Osteoblast (primary cell): ENCODE results near the gene KCTD19. TPM values are rescaled to one million over a fixed set of nuclear protein-coding genes. Genes with fewer than 3 reads are reported as not detected.

ENCODE experiments used
- DNase-seq: peaks from one replicate; pipeline ENCODE4 v3.0.0; 2011; ENCODE audit warnings: low spot score, mixed read lengths; ENCODE audit not compliant: insufficient read length; ENCODE audit errors: missing footprints
- H2AFZ ChIP-seq: 2 replicates; pipeline ENCODE4 v1.6.0; 2011; ENCODE audit warnings: mild to moderate bottlenecking, low read length
- H3K27ac ChIP-seq: 2 replicates; pipeline ENCODE4 v1.5.1; 2011; ENCODE audit warnings: mild to moderate bottlenecking, low read depth, low read length, moderate library complexity
- H3K27me3 ChIP-seq: 2 replicates; pipeline ENCODE4 v1.6.0; 2012; ENCODE audit warnings: mild to moderate bottlenecking, control low read depth, inconsistent platforms, low read length, moderate library complexity; ENCODE audit not compliant: insufficient read depth
- H3K36me3 ChIP-seq: 2 replicates; pipeline ENCODE4 v1.5.1; 2011; ENCODE audit warnings: mild to moderate bottlenecking, low read length, control low read depth, moderate library complexity; ENCODE audit not compliant: insufficient read depth
- H3K4me1 ChIP-seq: 2 replicates; pipeline ENCODE4 v1.5.1; 2011; ENCODE audit warnings: mild to moderate bottlenecking, low read length, control low read depth, moderate library complexity; ENCODE audit not compliant: insufficient read depth
- H3K4me2 ChIP-seq: 2 replicates; pipeline ENCODE4 v1.6.0; 2011; ENCODE audit warnings: mild to moderate bottlenecking, low read length; ENCODE audit not compliant: insufficient read depth
- H3K4me3 ChIP-seq: fragments of 200-600 bp; sonication (generic); 3 replicates; pipeline ENCODE4 v1.5.1; 2012; ENCODE audit warnings: mild to moderate bottlenecking, low read length, inconsistent platforms; ENCODE audit not compliant: insufficient read depth
- H3K79me2 ChIP-seq: 2 replicates; pipeline ENCODE4 v1.6.0; 2012; ENCODE audit warnings: mild to moderate bottlenecking, low read length, control low read depth, inconsistent platforms; ENCODE audit not compliant: insufficient read depth
- H3K9me3 ChIP-seq: 2 replicates; pipeline ENCODE4 v1.5.1; 2011; ENCODE audit warnings: low read depth, low read length, control low read depth
- H4K20me1 ChIP-seq: 2 replicates; pipeline ENCODE4 v1.6.0; 2012; ENCODE audit warnings: mild to moderate bottlenecking, low read length, control low read depth; ENCODE audit not compliant: insufficient read depth
- total RNA-seq: library from RNA; depleted of rRNA; stranded (reverse); fragments of >200 nt; gene quantifications from 2 replicates; pipeline ENCODE4 v1.2.3, GENCODE V29; 2012
- TF ChIP-seq, protein P1 (sequence below): IDR thresholded peaks from 2 replicates; pipeline ENCODE4 v1.5.1; 2011; ENCODE audit warnings: mild to moderate bottlenecking, low read depth, low read length, moderate library complexity; ENCODE audit errors: extremely low read depth

KCTD19 gene
- total RNA-seq, 1 donor = not detected

DNA sequence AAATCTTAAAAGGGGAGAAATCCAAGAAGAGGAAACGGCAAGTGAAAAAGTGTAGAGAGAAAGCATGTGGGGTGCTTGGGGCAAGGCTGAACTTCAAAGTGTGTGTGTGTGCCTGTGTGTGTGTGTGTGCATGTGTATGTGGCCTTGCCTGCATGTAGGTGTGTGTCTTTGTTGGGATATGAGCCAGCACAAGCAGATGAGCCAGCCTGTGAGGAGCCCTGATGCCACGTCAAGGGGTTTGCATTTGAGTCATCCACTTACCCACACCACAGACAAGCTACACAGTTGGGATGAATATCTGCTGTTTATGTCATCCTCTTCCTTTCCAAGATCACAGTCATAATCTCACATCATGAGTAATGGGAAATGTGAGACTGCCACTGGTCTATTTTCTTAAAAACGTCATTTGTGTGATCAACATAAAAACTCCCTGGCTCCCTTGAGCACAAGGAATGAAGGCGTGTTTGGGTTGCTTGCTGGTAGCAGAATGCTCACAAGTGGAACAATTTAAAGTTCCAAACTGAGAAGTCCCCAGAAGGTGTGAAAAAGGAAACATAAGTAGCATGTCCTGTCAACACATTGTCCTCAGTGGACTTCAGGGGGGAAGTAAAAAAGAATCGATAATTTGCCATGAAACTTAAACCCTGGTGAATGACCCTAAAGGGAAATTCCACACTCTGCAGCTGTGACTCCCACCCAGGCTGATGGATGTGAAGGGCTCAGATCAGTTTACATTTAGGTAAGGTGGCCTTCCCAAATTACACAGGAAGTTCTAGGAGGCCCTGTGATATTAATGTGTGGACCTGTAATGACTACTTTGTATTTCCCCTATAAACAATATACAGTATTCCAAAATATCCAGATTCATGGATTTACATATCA, 14.7 kb downstream of the KCTD19 start:
- DNase-seq = peak; percentile 96
- H3K9me3 ChIP-seq = no peaks in the 10 kb centered on the region
- TF ChIP-seq, protein P1, sequence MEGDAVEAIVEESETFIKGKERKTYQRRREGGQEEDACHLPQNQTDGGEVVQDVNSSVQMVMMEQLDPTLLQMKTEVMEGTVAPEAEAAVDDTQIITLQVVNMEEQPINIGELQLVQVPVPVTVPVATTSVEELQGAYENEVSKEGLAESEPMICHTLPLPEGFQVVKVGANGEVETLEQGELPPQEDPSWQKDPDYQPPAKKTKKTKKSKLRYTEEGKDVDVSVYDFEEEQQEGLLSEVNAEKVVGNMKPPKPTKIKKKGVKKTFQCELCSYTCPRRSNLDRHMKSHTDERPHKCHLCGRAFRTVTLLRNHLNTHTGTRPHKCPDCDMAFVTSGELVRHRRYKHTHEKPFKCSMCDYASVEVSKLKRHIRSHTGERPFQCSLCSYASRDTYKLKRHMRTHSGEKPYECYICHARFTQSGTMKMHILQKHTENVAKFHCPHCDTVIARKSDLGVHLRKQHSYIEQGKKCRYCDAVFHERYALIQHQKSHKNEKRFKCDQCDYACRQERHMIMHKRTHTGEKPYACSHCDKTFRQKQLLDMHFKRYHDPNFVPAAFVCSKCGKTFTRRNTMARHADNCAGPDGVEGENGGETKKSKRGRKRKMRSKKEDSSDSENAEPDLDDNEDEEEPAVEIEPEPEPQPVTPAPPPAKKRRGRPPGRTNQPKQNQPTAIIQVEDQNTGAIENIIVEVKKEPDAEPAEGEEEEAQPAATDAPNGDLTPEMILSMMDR = no peak
- H3K36me3 ChIP-seq = no peaks in the 10 kb centered on the region
- no peak overlapping the region for H2AFZ ChIP-seq
- H4K20me1 ChIP-seq = no peaks in the 10 kb centered on the region
- H3K4me1 ChIP-seq = peaks cover 19% of the 10 kb centered on the region
- no peaks in the 10 kb centered on the region for H3K27me3 ChIP-seq
- no peak overlapping the region for H3K4me3 ChIP-seq
- H3K79me2 ChIP-seq = no peaks in the 10 kb centered on the region
- H3K4me2 ChIP-seq = peak overlapping the region; percentile 46
- H3K27ac ChIP-seq = peak overlapping the region; percentile 89

DNA sequence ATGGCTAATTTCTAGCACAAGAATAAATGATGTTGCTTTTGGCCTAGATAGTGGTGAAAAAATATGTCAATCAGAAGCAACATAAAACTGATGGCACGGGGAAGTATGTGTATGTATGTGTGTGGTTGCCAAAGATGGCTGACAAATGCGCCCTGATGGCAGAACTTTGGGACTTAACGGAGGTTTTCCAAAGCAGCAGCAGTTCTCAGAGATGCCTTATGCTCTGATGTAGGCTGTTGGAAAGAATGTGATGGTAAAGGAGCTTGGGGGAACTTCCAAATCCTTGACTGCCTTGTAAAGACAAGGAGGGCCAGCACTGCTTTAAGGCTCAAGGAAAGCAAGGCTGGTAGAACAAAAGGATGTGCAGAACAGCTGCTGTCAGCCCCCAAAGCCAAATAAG, 16.0 kb downstream of the KCTD19 start:
- H3K4me3 ChIP-seq = no peak overlapping the region
- no peaks in the 10 kb centered on the region for H3K36me3 ChIP-seq
- peak overlapping the region; percentile 76 for H3K27ac ChIP-seq
- H3K9me3 ChIP-seq = no peaks in the 10 kb centered on the region
- H3K4me2 ChIP-seq = no peak overlapping the region
- H4K20me1 ChIP-seq = no peaks in the 10 kb centered on the region
- no peaks in the 10 kb centered on the region for H3K79me2 ChIP-seq
- no peaks in the 10 kb centered on the region for H3K27me3 ChIP-seq
- peak; percentile 31 for DNase-seq
- peak overlapping the region; percentile 7 for H2AFZ ChIP-seq
- peaks cover 19% of the 10 kb centered on the region for H3K4me1 ChIP-seq
- TF ChIP-seq, protein P1 = no peak

- Histone ChIP-seq H3K4me3 (no peak overlapping the region), H3K9me3 (no peaks in the 10 kb centered on the region), H2AFZ (no peak overlapping the region), H3K36me3 (no peaks in the 10 kb centered on the region), H3K4me1 (peaks cover 5% of the 10 kb centered on the region), H3K27ac (no peak overlapping the region), H3K4me2 (no peak overlapping the region), H3K79me2 (no peaks in the 10 kb centered on the region), H4K20me1 (no peaks in the 10 kb centered on the region), H3K27me3 (no peaks in the 10 kb centered on the region)
- DNase-seq = peak; percentile 59
- TF ChIP-seq, protein P1 = no peak
These were observed 21.1 kb downstream of the KCTD19 start for GRCh38 chr16:67305216-67306071.

DNA sequence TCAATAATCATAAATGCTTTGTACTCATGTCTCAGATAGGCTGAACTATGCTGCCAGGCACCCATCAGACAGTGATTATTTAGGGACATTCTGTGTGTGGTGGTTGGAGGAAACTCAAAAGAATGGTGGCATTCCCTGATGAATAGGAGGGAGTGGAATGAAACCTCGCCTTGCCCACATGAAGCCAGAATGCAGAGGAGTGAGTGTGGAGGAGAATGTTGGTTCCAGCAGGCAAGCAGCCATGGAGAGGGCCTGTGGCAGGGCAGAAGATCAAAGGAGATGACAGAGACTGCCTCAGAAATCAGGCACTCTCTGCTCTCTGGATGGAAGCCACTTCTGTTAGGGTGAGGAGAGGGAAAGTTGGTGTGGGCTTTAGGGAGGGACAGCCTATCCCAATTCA, 22.5 kb downstream of the KCTD19 start:
- Histone ChIP-seq H3K4me2 (no peak overlapping the region), H3K9me3 (no peaks in the 10 kb centered on the region), H3K36me3 (no peaks in the 10 kb centered on the region), H4K20me1 (no peaks in the 10 kb centered on the region), H3K27ac (no peak overlapping the region), H3K4me3 (no peak overlapping the region), H3K4me1 (peaks cover 5% of the 10 kb centered on the region), H2AFZ (no peak overlapping the region), H3K79me2 (no peaks in the 10 kb centered on the region), H3K27me3 (no peaks in the 10 kb centered on the region)
- DNase-seq = peak; percentile 79
- TF ChIP-seq, protein P1 = no peak
